Prostate gland (tissue), 2 donors: Measurements from ENCODE around the gene SPINT4.

Source experiments
- CTCF ChIP-seq, 4 experiments: fragments of 200-600 bp in 2 of 4; fragments of 450-650 bp in 2 of 4; sonication (generic) in 2 of 4; IDR thresholded peaks; 1 replicate in 3 of 4; 2 replicates in 1 of 4; pipeline ENCODE4 v1.5.1; 2016 to 2019; ENCODE audit warnings: antibody characterized with exemption in 4 of 4, mild to moderate bottlenecking in 2 of 4, moderate library complexity in 2 of 4
- POLR2A ChIP-seq: fragments of 450-650 bp; IDR thresholded peaks from one replicate; pipeline ENCODE4 v1.6.1; 2016; ENCODE audit warnings: antibody characterized with exemption, mild to moderate bottlenecking
- POLR2AphosphoS5 ChIP-seq: sonication (generic); formaldehyde crosslinking; IDR thresholded peaks from one replicate; pipeline ENCODE4 v1.6.1; 2017; ENCODE audit warnings: antibody characterized with exemption

GRCh38 chr20:45679650-45680049 is 42.5 kb upstream of the SPINT4 start:
- TF ChIP-seq CTCF (IDR thresholded peaks at IDR 0.05) (no peak), POLR2A (no peak), POLR2AphosphoS5 (no peak)
